GM23338 (cell line): ENCODE measurements around the gene MAP4K4.

Experiments used
- CREB1 ChIP-seq: fragments of 250-450 bp; sonication (Bioruptor Pico); IDR thresholded peaks from 2 replicates; pipeline ENCODE4 v1.5.0; 2020; ENCODE audit warnings: low read depth, mild to moderate bottlenecking, moderate library complexity
- CTCF ChIP-seq, 2 experiments: fragments of 200-600 bp in 1 of 2; sonication (generic) in 1 of 2; conservative IDR thresholded peaks; 2 replicates each; pipeline versions ENCODE4 v1.5.1 to v1.6.1; 2016 to 2017; ENCODE audit warnings: antibody characterized with exemption in 2 of 2, low read depth in 2 of 2, mild to moderate bottlenecking in 2 of 2, moderate library complexity in 1 of 2
- EZH2 ChIP-seq: fragments of 200-600 bp; sonication (generic); IDR thresholded peaks from one replicate; pipeline ENCODE4 v1.8.0; 2017; ENCODE audit warnings: antibody characterized with exemption, mild to moderate bottlenecking, low read depth; ENCODE audit not compliant: unreplicated experiment
- JUNB ChIP-seq: IDR thresholded peaks from one replicate; pipeline ENCODE4 v1.6.1; 2016; ENCODE audit warnings: antibody characterized with exemption; ENCODE audit not compliant: unreplicated experiment
- POLR2AphosphoS5 ChIP-seq: IDR thresholded peaks from 2 replicates; pipeline ENCODE4 v1.6.1; 2016; ENCODE audit warnings: antibody characterized with exemption, low read depth
- REST ChIP-seq: IDR thresholded peaks from one replicate; pipeline ENCODE4 v1.6.1; 2018; ENCODE audit warnings: antibody characterized with exemption; ENCODE audit not compliant: unreplicated experiment

GRCh38 chr2:101782427-101782792, 84.9 kb downstream of the MAP4K4 start:
- no peak for TF ChIP-seq CREB1 (CRISPR knock-in tag)
- TF ChIP-seq CTCF (conservative IDR thresholded peaks at IDR 0.05; ENCODE audit: low read depth in 2 of 2) = no peak
- no peak for TF ChIP-seq EZH2
- no peak for TF ChIP-seq JUNB
- no peak for TF ChIP-seq POLR2AphosphoS5
- TF ChIP-seq REST = no peak
